ENCODE results near the gene GALNT7. TPM values are rescaled to one million over a fixed set of nuclear protein-coding genes. Genes with fewer than 3 reads are reported as not detected.

GALNT7 gene
- total and polyA plus RNA-seq, 2 of the 13 experiments (the other 11 are each of a cell fraction or from before 2014, with no cell fraction given), result 0.08 to 0.13 TPM

- TF ChIP-seq ZNF350 (CRISPR knock-in tag; IDR thresholded peaks at IDR 0.05; ENCODE audit: borderline replicate concordance, low read depth) (no peak), ZNF704 (CRISPR knock-in tag; IDR thresholded peaks at IDR 0.05; ENCODE audit: borderline replicate concordance) (no peak), MIER3 (CRISPR knock-in tag; IDR thresholded peaks at IDR 0.05; ENCODE audit: borderline replicate concordance) (no peak), MYNN (CRISPR knock-in tag; IDR thresholded peaks at IDR 0.05; ENCODE audit: low read depth) (no peak), EED (CRISPR knock-in tag; IDR thresholded peaks at IDR 0.05) (no peak), ZNF30 (CRISPR knock-in tag; IDR thresholded peaks at IDR 0.05) (no peak), CBX1 (IDR thresholded peaks at IDR 0.05; ENCODE audit: low read depth) (no peak)
Measured at GRCh38 chr4:173332021-173332487, 163.4 kb downstream of the GALNT7 start (continued).

- POLR2A ChIA-PET, result interaction anchor here (1.5 to 3.4 kb wide), 2 partner anchors 14 to 37 kb away, joined by 7 to 109 read pairs; partner anchors contain the start of gene SAP30
- Histone ChIP-seq H2AFZ (ENCODE audit: low read length) (no peak overlapping the region), H3K4me3 (replicated peaks in 1 of 3; ENCODE audit: insufficient read depth in 1 of 3, low read depth in 2 of 3, low read length in 3 of 3) (peak overlapping the region; percentile 91 to 95 (median 92)), H3K9ac (ENCODE audit: insufficient read depth, low read depth, low read length) (peak overlapping the region; percentile 98), H4K20me1 (ENCODE audit: insufficient read depth, low read length) (peaks cover 3% of the 10 kb centered on the region; the same call in 1 of the 2 replicates), H3K4me1 (ENCODE audit: insufficient read depth, low read length) (peaks cover 23% of the 10 kb centered on the region), H3K27ac (ENCODE audit: extremely low read length, insufficient read depth, low read length) (peak overlapping the region; percentile 97), H3K79me2 (ENCODE audit: insufficient read depth, low read length) (peaks cover 20% of the 10 kb centered on the region), H3K27me3 (ENCODE audit: control insufficient read depth in 1 of 2, insufficient read depth in 2 of 2, low read length in 2 of 2) (no peaks in the 10 kb centered on the region; a peak in 2 of 5 replicates), H3K36me3 (replicated peaks in 1 of 2; ENCODE audit: control insufficient read depth in 1 of 2, insufficient read depth in 2 of 2, low read length in 2 of 2) (peaks cover 0 to 13% of the 10 kb centered on the region in 2 experiments; a peak in 2 of 5 replicates), H3K9me3 (ENCODE audit: low read length) (no peaks in the 10 kb centered on the region), H3K4me2 (ENCODE audit: low read depth, low read length) (peak overlapping the region; percentile 93)
- TF ChIP-seq HNRNPLL (IDR thresholded peaks at IDR 0.05; ENCODE audit: low read depth, low read length, poor library complexity, severe bottlenecking), result peak; percentile 9
- TF ChIP-seq PAX8 (CRISPR knock-in tag; IDR thresholded peaks at IDR 0.05; ENCODE audit: borderline replicate concordance), result 0 out of 2 replicates have a peak, but pooled peaks have one; percentile 51
- TF ChIP-seq ZNF709 (CRISPR knock-in tag; IDR thresholded peaks at IDR 0.05), result no peak
- TF ChIP-seq NFIC (IDR thresholded peaks at IDR 0.05; ENCODE audit: low read length), result no peak
- 0 out of 2 replicates have a peak, but pooled peaks have one; percentile 12 for TF ChIP-seq KAT8 (CRISPR knock-in tag; IDR thresholded peaks at IDR 0.05)
- TF ChIP-seq ELF4 (CRISPR knock-in tag; IDR thresholded peaks at IDR 0.05; ENCODE audit: borderline replicate concordance), result 0 out of 2 replicates have a peak, but pooled peaks have one; percentile 1
- no peak for TF ChIP-seq MXD3 (CRISPR knock-in tag; IDR thresholded peaks at IDR 0.05)
- no peak for TF ChIP-seq CSRNP1 (CRISPR knock-in tag; IDR thresholded peaks at IDR 0.05)
- in situ Hi-C loops (cut with HindIII; ENCODE audit: extremely low pct_ligation_motif_present, low pct_unique_long_range_greater_than_20kb) (loop anchor here (5.0 kb wide), 1 partner anchor 39 kb away; the partner anchor contains the start of gene SAP30), intact Hi-C loops (cut with micrococcal nuclease; ENCODE audit: unreplicated experiment) (no loop called here)
- WGBS (ENCODE audit: low lambda C conversion rate), result 3% methylated on average over 21 of the region's 21 CpGs
- no TSS peak for BruUV-seq (replicated peaks)
- ATAC-seq (no peak), DNase-seq (ENCODE audit: low spot score) (no peak), FAIRE-seq (no peak)
- CTCF ChIA-PET (ENCODE audit: low intra/inter-chr PET ratio, low total read pairs), result no interaction called here
Measured at GRCh38 chr4:173332963-173333657, 164.5 kb downstream of the GALNT7 start.

All from HepG2 (cell line).